ENCODE results near the gene APOBEC3B. TPM values are rescaled to one million over a fixed set of nuclear protein-coding genes. Genes with fewer than 3 reads are reported as not detected.
"Not testable (repeated sequence)": the region's sequence is repeated elsewhere in the genome, so short reads cannot be mapped to it uniquely, and the experiment has no call there.

The APOBEC3B gene
- total and polyA plus RNA-seq, 8 donors: 1.1 to 8.7 (median 3.8) TPM; not detected in 3

- Histone ChIP-seq H3K27me3 (peaks cover 0 to 29% (median 5%) of the 10 kb centered on the region in 3 donors), H3K27ac (no peak overlapping the region), H3K4me1 (peaks cover 0 to 5% (median 0%) of the 10 kb centered on the region in 4 donors), H3K4me3 (no peak overlapping the region), H3K9me3 (peaks cover 0 to 11% (median 0%) of the 10 kb centered on the region in 4 donors), H3K36me3 (no peaks in the 10 kb centered on the region)
- intact Hi-C loops (cut with DNase I; ENCODE audit: low total_unique reads): no loop called here
- no peak for DNase-seq
- WGBS, 5 donors: 59 to 80% (median 65%) methylated on average over 6 of the region's 6 CpGs
- TF ChIP-seq POLR2A (IDR thresholded peaks at IDR 0.05) (no peak), POLR2AphosphoS5 (IDR thresholded peaks at IDR 0.05) (no peak), CTCF (IDR thresholded peaks at IDR 0.05) (no peak), EP300 (IDR thresholded peaks at IDR 0.05) (no peak)
Measured at GRCh38 chr22:38996105-38996504, 14.0 kb downstream of the APOBEC3B start.

GRCh38 chr22:38997518-38997917, 15.4 kb downstream of the APOBEC3B start:
- DNase-seq: no peak
- H3K4me1 ChIP-seq: peaks cover 0 to 5% (median 0%) of the 10 kb centered on the region in 4 donors
- intact Hi-C loops (cut with DNase I; ENCODE audit: low total_unique reads): no loop called here
- H3K36me3 ChIP-seq: no peaks in the 10 kb centered on the region
- 79 to 89% (median 84%) methylated on average over 3 of the region's 3 CpGs for WGBS, 5 donors
- TF ChIP-seq EP300 (IDR thresholded peaks at IDR 0.05): no peak
- no peak for TF ChIP-seq POLR2AphosphoS5 (IDR thresholded peaks at IDR 0.05)
- TF ChIP-seq POLR2A (IDR thresholded peaks at IDR 0.05): no peak
- TF ChIP-seq CTCF (IDR thresholded peaks at IDR 0.05): no peak
- peaks cover 0 to 29% (median 5%) of the 10 kb centered on the region in 3 donors for H3K27me3 ChIP-seq
- H3K27ac ChIP-seq: no peak overlapping the region
- H3K9me3 ChIP-seq: peaks cover 0 to 11% (median 0%) of the 10 kb centered on the region in 4 donors
- H3K4me3 ChIP-seq: no peak overlapping the region

- TF ChIP-seq POLR2AphosphoS5 (IDR thresholded peaks at IDR 0.05): peak in 2 of 3 donors; percentile 15 to 71
- peak in 5 of 7 experiments; percentile 64 to 93 (median 70) for TF ChIP-seq CTCF (IDR thresholded peaks at IDR 0.05)
- TF ChIP-seq EP300 (IDR thresholded peaks at IDR 0.05): no peak
- TF ChIP-seq POLR2A (IDR thresholded peaks at IDR 0.05): no peak
- WGBS, 5 donors: 0 to 21% (median 17%) methylated on average over 5 to 7 of the region's 7 CpGs
- intact Hi-C loops (cut with DNase I; ENCODE audit: low total_unique reads): loop anchor here (10.0 kb wide), 1 partner anchor 138 kb away; no protein-coding TSS in a partner anchor
- Histone ChIP-seq H3K36me3 (no peaks in the 10 kb centered on the region), H3K9me3 (peaks cover 0 to 3% (median 0%) of the 10 kb centered on the region in 4 donors), H3K27me3 (peaks cover 0 to 5% (median 0%) of the 10 kb centered on the region in 3 donors), H3K4me3 (no peak overlapping the region), H3K27ac (peak overlapping the region in 1 of 5 donors; percentile 22), H3K4me1 (peaks cover 0 to 9% (median 7%) of the 10 kb centered on the region in 4 donors)
- DNase-seq: peak; percentile 81 to 92
Measured at GRCh38 chr22:39003165-39003638, 21.1 kb downstream of the APOBEC3B start.

- Histone ChIP-seq H3K9me3 (no peaks in the 10 kb centered on the region), H3K27me3 (no peaks in the 10 kb centered on the region), H3K27ac (no peak overlapping the region), H3K4me1 (peaks cover 0 to 9% (median 7%) of the 10 kb centered on the region in 4 donors), H3K36me3 (no peaks in the 10 kb centered on the region), H3K4me3 (no peak overlapping the region)
- intact Hi-C loops (cut with DNase I; ENCODE audit: low total_unique reads): loop anchor here (10.0 kb wide), 1 partner anchor 142 kb away; no protein-coding TSS in a partner anchor
- no peak for DNase-seq
- TF ChIP-seq CTCF (IDR thresholded peaks at IDR 0.05) (no peak), POLR2AphosphoS5 (IDR thresholded peaks at IDR 0.05) (no peak), POLR2A (IDR thresholded peaks at IDR 0.05) (no peak), EP300 (IDR thresholded peaks at IDR 0.05) (no peak)
- WGBS, 5 donors: 90 to 98% (median 96%) methylated on average over 5 of the region's 5 CpGs
Measured at GRCh38 chr22:39007177-39007576, 25.0 kb downstream of the APOBEC3B start.

- 82 to 91% (median 88%) methylated on average over 8 of the region's 8 CpGs for WGBS, 5 donors
- not testable (repeated sequence) for H3K9me3 ChIP-seq, H3K27ac ChIP-seq, H3K27me3 ChIP-seq, DNase-seq, H3K4me1 ChIP-seq, H3K4me3 ChIP-seq, H3K36me3 ChIP-seq
- intact Hi-C loops (cut with DNase I; ENCODE audit: low total_unique reads): loop anchor here (10.0 kb wide), 1 partner anchor 144 kb away; no protein-coding TSS in a partner anchor
Measured at GRCh38 chr22:39008271-39008850, 26.2 kb downstream of the APOBEC3B start.

All from stomach (tissue), 9 donors.